GM19468 (cell line): Measurements from ENCODE around the gene TRIM24.
"Not testable (repeated sequence)": the region's sequence is repeated elsewhere in the genome, so short reads cannot be mapped to it uniquely, and the experiment has no call there.

Experiments
- ATAC-seq: cut with Tn5 transposase; IDR thresholded peaks from one replicate; pipeline ENCODE4 v1.9.1; 2021; ENCODE audit warnings: mild to moderate bottlenecking, moderate library complexity, moderate number of reproducible peaks; ENCODE audit not compliant: unreplicated experiment; ENCODE audit errors: extremely low read depth

The TRIM24 gene

GRCh38 chr7:138491612-138492386 is 31.7 kb downstream of the TRIM24 start:
- no peak for ATAC-seq

GRCh38 chr7:138492423-138492822 is 32.4 kb downstream of the TRIM24 start:
- no peak for ATAC-seq

- ATAC-seq = no peak
Measured at GRCh38 chr7:138493535-138493934, 33.5 kb downstream of the TRIM24 start.

GRCh38 chr7:138495485-138495884 is 35.4 kb downstream of the TRIM24 start:
- no peak for ATAC-seq

- no peak for ATAC-seq
Measured at GRCh38 chr7:138499340-138499739, 39.3 kb downstream of the TRIM24 start.

- not testable (repeated sequence) for ATAC-seq
Measured at GRCh38 chr7:138500303-138500702, 40.2 kb downstream of the TRIM24 start.

GRCh38 chr7:138500892-138501291 is 40.8 kb downstream of the TRIM24 start:
- no peak for ATAC-seq

- ATAC-seq = no peak
Measured at GRCh38 chr7:138502023-138502767, 42.1 kb downstream of the TRIM24 start.

GRCh38 chr7:138505361-138505873 is 45.4 kb downstream of the TRIM24 start:
- ATAC-seq = no peak

- no peak for ATAC-seq
Measured at GRCh38 chr7:138506764-138507163, 46.7 kb downstream of the TRIM24 start.

GRCh38 chr7:138510003-138510402 is 49.9 kb downstream of the TRIM24 start:
- ATAC-seq = no peak

- no peak for ATAC-seq
Measured at GRCh38 chr7:138512092-138512858, 52.2 kb downstream of the TRIM24 start.

- ATAC-seq = no peak
Measured at GRCh38 chr7:138512885-138513284, 52.8 kb downstream of the TRIM24 start.

GRCh38 chr7:138513344-138513871 is 53.3 kb downstream of the TRIM24 start:
- ATAC-seq = no peak

- no peak for ATAC-seq
Measured at GRCh38 chr7:138514044-138514443, 54.0 kb downstream of the TRIM24 start.

- no peak for ATAC-seq
Measured at GRCh38 chr7:138515001-138515528, 55.0 kb downstream of the TRIM24 start.

GRCh38 chr7:138519061-138519798 is 59.2 kb downstream of the TRIM24 start:
- ATAC-seq = no peak

- ATAC-seq = no peak
Measured at GRCh38 chr7:138520742-138521141, 60.7 kb downstream of the TRIM24 start.

- ATAC-seq = no peak
Measured at GRCh38 chr7:138521837-138522461, 61.9 kb downstream of the TRIM24 start.
